ENCODE measurements around the gene EGFR.
A peak's percentile ranks its signal among the peaks of the same experiment; 100 is the strongest.

EGFR gene

GRCh38 chr7:55134359-55134725 lies 115.5 kb downstream of the EGFR start:
- TF ChIP-seq, protein P1, sequence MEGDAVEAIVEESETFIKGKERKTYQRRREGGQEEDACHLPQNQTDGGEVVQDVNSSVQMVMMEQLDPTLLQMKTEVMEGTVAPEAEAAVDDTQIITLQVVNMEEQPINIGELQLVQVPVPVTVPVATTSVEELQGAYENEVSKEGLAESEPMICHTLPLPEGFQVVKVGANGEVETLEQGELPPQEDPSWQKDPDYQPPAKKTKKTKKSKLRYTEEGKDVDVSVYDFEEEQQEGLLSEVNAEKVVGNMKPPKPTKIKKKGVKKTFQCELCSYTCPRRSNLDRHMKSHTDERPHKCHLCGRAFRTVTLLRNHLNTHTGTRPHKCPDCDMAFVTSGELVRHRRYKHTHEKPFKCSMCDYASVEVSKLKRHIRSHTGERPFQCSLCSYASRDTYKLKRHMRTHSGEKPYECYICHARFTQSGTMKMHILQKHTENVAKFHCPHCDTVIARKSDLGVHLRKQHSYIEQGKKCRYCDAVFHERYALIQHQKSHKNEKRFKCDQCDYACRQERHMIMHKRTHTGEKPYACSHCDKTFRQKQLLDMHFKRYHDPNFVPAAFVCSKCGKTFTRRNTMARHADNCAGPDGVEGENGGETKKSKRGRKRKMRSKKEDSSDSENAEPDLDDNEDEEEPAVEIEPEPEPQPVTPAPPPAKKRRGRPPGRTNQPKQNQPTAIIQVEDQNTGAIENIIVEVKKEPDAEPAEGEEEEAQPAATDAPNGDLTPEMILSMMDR (IDR thresholded peaks at IDR 0.05; ENCODE audit: low read depth, low read length) = no peak
- TF ChIP-seq MYC (IDR thresholded peaks at IDR 0.05; ENCODE audit: low read depth, low read length) (no peak), POLR2A (IDR thresholded peaks at IDR 0.05; ENCODE audit: extremely low read depth, insufficient read length) (no peak)
- TF ChIP-seq, protein P2, sequence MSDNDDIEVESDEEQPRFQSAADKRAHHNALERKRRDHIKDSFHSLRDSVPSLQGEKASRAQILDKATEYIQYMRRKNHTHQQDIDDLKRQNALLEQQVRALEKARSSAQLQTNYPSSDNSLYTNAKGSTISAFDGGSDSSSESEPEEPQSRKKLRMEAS (IDR thresholded peaks at IDR 0.05; ENCODE audit: low read depth, low read length) = no peak
- DNase-seq (ENCODE audit: low read depth) = no peak
- no peak overlapping the region for H3K4me3 ChIP-seq (ENCODE audit: low read depth, low read length)

GRCh38 chr7:55134786-55135185 lies 116.0 kb downstream of the EGFR start:
- no peak overlapping the region for H3K4me3 ChIP-seq (ENCODE audit: low read depth, low read length)
- TF ChIP-seq, protein P1 (IDR thresholded peaks at IDR 0.05; ENCODE audit: low read depth, low read length) = no peak
- TF ChIP-seq POLR2A (IDR thresholded peaks at IDR 0.05; ENCODE audit: extremely low read depth, insufficient read length) (no peak), MYC (IDR thresholded peaks at IDR 0.05; ENCODE audit: low read depth, low read length) (no peak)
- TF ChIP-seq, protein P2 (IDR thresholded peaks at IDR 0.05; ENCODE audit: low read depth, low read length) = no peak
- DNase-seq (ENCODE audit: low read depth) = no peak

GRCh38 chr7:55135462-55135861 lies 116.6 kb downstream of the EGFR start:
- no peak for DNase-seq (ENCODE audit: low read depth)
- no peak overlapping the region for H3K4me3 ChIP-seq (ENCODE audit: low read depth, low read length)
- TF ChIP-seq POLR2A (IDR thresholded peaks at IDR 0.05; ENCODE audit: extremely low read depth, insufficient read length) (no peak), MYC (IDR thresholded peaks at IDR 0.05; ENCODE audit: low read depth, low read length) (no peak)
- TF ChIP-seq, protein P2 (IDR thresholded peaks at IDR 0.05; ENCODE audit: low read depth, low read length) = no peak
- TF ChIP-seq, protein P1 (IDR thresholded peaks at IDR 0.05; ENCODE audit: low read depth, low read length) = no peak

DNA sequence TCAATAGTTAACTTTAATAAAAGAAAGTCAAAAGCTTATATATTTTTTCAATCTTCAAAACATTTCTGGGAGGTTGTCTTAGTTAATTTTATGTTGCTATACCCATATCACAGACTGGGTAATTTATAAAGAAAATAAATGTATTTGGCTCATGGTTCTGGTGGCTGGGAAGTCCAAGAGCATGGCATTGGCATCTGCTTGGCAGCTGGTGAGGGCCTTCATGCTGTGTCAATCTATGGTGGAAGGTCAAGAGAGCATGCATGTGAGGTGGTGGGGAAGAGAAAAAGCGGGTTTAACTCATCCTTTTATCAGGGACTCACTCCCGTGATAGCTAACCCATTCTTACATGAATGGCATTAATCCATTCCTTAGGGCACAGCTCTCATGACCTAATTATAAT lies 119.8 kb downstream of the EGFR start:
- no peak for DNase-seq (ENCODE audit: low read depth)
- TF ChIP-seq, protein P2 (IDR thresholded peaks at IDR 0.05; ENCODE audit: low read depth, low read length) = no peak
- TF ChIP-seq, protein P1 (IDR thresholded peaks at IDR 0.05; ENCODE audit: low read depth, low read length) = no peak
- TF ChIP-seq POLR2A (IDR thresholded peaks at IDR 0.05; ENCODE audit: extremely low read depth, insufficient read length) (no peak), MYC (IDR thresholded peaks at IDR 0.05; ENCODE audit: low read depth, low read length) (no peak)

GRCh38 chr7:55140221-55140940 lies 121.6 kb downstream of the EGFR start:
- H3K4me3 ChIP-seq (ENCODE audit: low read depth, low read length) = no peak overlapping the region
- TF ChIP-seq, protein P1 (IDR thresholded peaks at IDR 0.05; ENCODE audit: low read depth, low read length) = no peak
- TF ChIP-seq MYC (IDR thresholded peaks at IDR 0.05; ENCODE audit: low read depth, low read length) = peak; percentile 53; the same call in 1 of the 2 replicates
- TF ChIP-seq, protein P2 (IDR thresholded peaks at IDR 0.05; ENCODE audit: low read depth, low read length) = peak; percentile 66
- no peak for DNase-seq (ENCODE audit: low read depth)

More for the DNA sequence above, 119.8 kb downstream of the EGFR start:
- no peak overlapping the region for H3K4me3 ChIP-seq (ENCODE audit: low read depth, low read length)
